Nucleus accumbens (tissue), 56 donors: ENCODE measurements around the gene RAET1E.
A peak's percentile ranks its signal among the peaks of the same experiment; 100 is the strongest.
"Not testable (repeated sequence)": the region's sequence is repeated elsewhere in the genome, so short reads cannot be mapped to it uniquely, and the experiment has no call there.

Source experiments
- DNase-seq, 56 donors: peaks; one replicate each; lab custom pipeline; 2025; lab: John Stamatoyannopoulos, UW

Gene RAET1E

GRCh38 chr6:149895833-149896271, 2.1 kb downstream of the RAET1E start:
- no peak for DNase-seq

GRCh38 chr6:149895048-149895590, 2.8 kb downstream of the RAET1E start:
- peak in 3 of 56 donors; percentile 1 to 5 (median 4) for DNase-seq

- not testable (repeated sequence) for DNase-seq
These were observed 6.0 kb downstream of the RAET1E start for GRCh38 chr6:149891864-149892263.

- DNase-seq: no peak
These were observed 6.7 kb downstream of the RAET1E start for GRCh38 chr6:149891259-149891658.

GRCh38 chr6:149890629-149891045, 7.3 kb downstream of the RAET1E start:
- DNase-seq: no peak

GRCh38 chr6:149889326-149889725, 8.6 kb downstream of the RAET1E start:
- DNase-seq: no peak

- DNase-seq: no peak
These were observed 9.3 kb downstream of the RAET1E start for GRCh38 chr6:149888659-149889058.

GRCh38 chr6:149888093-149888492, 9.8 kb downstream of the RAET1E start:
- DNase-seq: no peak

GRCh38 chr6:149887343-149887742, 10.6 kb downstream of the RAET1E start:
- DNase-seq: no peak

- DNase-seq: no peak
These were observed 12.0 kb downstream of the RAET1E start for GRCh38 chr6:149885888-149886287.

GRCh38 chr6:149884617-149885016, 13.3 kb downstream of the RAET1E start:
- DNase-seq: no peak

- DNase-seq: peak in 8 of 56 donors; percentile 2 to 32 (median 4)
These were observed 13.7 kb downstream of the RAET1E start for GRCh38 chr6:149884215-149884614.

- DNase-seq: no peak
These were observed 16.1 kb downstream of the RAET1E start for GRCh38 chr6:149881860-149882259.

GRCh38 chr6:149881066-149881766, 16.7 kb downstream of the RAET1E start:
- no peak for DNase-seq

- DNase-seq: no peak
These were observed 20.3 kb downstream of the RAET1E start for GRCh38 chr6:149877659-149878058.

- no peak for DNase-seq
These were observed 21.5 kb downstream of the RAET1E start for GRCh38 chr6:149876241-149876933.

GRCh38 chr6:149872233-149872632, 25.7 kb downstream of the RAET1E start:
- no peak for DNase-seq

- no peak for DNase-seq
These were observed 26.7 kb downstream of the RAET1E start for GRCh38 chr6:149871182-149871581.

- DNase-seq: no peak
These were observed 28.5 kb downstream of the RAET1E start for GRCh38 chr6:149869275-149869892.

- DNase-seq: no peak
These were observed 29.9 kb downstream of the RAET1E start for GRCh38 chr6:149867876-149868640.
